Measurements from ENCODE around the gene SP4.

Gene SP4

DNA sequence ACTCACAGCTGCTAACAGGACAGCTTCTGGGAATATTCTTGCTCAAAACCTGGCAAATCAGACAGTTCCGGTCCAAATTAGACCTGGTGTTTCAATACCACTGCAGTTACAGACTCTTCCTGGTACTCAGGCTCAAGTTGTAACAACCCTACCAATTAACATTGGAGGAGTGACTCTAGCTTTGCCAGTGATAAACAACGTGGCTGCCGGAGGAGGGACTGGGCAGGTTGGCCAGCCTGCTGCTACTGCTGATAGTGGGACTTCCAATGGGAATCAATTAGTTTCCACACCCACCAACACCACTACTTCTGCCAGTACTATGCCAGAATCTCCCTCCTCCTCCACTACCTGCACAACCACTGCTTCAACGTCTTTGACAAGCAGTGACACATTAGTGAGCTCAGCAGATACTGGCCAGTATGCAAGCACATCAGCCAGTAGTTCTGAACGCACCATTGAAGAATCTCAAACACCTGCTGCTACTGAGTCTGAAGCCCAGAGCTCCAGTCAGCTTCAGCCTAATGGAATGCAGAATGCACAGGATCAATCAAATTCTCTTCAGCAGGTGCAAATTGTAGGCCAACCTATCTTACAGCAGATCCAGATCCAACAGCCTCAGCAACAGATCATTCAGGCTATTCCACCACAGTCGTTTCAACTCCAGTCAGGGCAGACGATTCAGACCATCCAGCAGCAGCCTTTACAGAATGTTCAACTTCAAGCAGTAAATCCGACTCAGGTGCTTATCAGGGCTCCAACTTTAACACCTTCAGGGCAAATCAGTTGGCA, 2.1 kb downstream of the SP4 start:
- H3K4me3 ChIP-seq (ENCODE audit: low read depth, low read length): no peak overlapping the region
- DNase-seq: no peak

GRCh38 chr7:21430575-21430954, 2.7 kb downstream of the SP4 start:
- Histone ChIP-seq H3K9me3 (no peaks in the 10 kb centered on the region), H3K4me3 (ENCODE audit: low read depth, low read length) (no peak overlapping the region), H3K27me3 (no peaks in the 10 kb centered on the region), H3K4me1 (peaks cover 4% of the 10 kb centered on the region), H3K36me3 (no peaks in the 10 kb centered on the region)
- no peak for TF ChIP-seq CTCF (IDR thresholded peaks at IDR 0.05; ENCODE audit: low read depth, low read length)
- DNase-seq: no peak

More for the DNA sequence above, 2.1 kb downstream of the SP4 start:
- Histone ChIP-seq H3K36me3 (no peaks in the 10 kb centered on the region), H3K4me1 (peaks cover 4% of the 10 kb centered on the region), H3K9me3 (no peaks in the 10 kb centered on the region), H3K27me3 (no peaks in the 10 kb centered on the region)
- no peak for TF ChIP-seq CTCF (IDR thresholded peaks at IDR 0.05; ENCODE audit: low read depth, low read length)

DNA sequence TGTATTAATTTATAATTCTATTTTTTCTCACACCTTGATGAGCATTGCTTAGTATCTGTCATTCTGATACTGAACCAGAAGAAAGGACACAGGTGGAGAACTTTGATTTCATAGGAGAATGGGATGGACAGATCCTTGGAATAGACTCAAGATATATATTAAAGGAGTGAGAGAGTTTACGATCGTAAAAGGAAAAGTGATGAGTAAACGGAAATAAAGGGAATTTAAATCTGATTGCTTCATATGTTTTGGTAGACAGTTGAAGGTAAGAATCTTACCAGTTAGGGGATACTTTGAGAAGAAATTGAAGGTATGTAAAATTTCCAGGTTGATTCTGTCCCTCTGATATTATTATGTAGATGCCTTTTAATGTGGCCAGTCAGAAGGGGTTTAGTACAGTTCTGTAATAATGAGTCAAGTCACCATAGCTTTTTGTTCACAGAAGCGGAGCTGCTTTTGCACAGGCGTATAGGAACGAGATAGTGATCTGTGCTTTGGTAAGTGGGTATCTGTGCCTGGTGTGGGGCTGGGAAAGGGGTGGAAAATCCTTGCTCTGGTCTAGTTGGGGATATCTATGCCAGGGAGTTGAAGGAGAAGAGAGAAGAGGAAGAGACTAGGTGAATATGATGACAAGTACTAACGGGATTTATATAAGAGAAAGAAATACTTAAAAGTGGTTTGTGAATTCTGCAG, 15.4 kb downstream of the SP4 start:
- Histone ChIP-seq H3K27me3 (no peaks in the 10 kb centered on the region), H3K9me3 (no peaks in the 10 kb centered on the region), H3K4me1 (no peaks in the 10 kb centered on the region), H3K4me3 (ENCODE audit: low read depth, low read length) (no peak overlapping the region), H3K36me3 (no peaks in the 10 kb centered on the region)
- peak; percentile 22 for DNase-seq
- TF ChIP-seq CTCF (IDR thresholded peaks at IDR 0.05; ENCODE audit: low read depth, low read length): no peak

DNA sequence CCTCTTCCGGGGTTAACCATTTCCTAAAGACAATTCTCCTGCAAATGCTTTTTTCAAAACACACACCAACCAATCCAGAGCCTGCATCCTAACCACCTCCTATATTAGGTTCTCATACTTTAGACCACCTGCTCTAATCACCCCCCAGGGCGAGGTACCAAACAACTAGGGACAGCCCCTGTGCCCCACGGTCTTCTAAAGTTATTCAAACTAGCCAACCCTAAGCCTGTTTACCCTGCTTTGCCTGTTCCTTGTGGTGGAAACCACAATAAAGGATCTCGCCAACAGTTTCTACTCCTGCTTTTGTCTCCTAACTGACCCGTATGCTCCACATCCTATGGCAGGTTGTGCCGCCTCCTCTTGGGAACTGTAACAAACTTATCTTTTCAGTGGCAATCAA, 21.1 kb downstream of the SP4 start:
- no peaks in the 10 kb centered on the region for H3K27me3 ChIP-seq
- H3K36me3 ChIP-seq: no peaks in the 10 kb centered on the region
- H3K4me3 ChIP-seq (ENCODE audit: low read depth, low read length): no peak overlapping the region
- DNase-seq: no peak
- H3K4me1 ChIP-seq: no peaks in the 10 kb centered on the region
- H3K9me3 ChIP-seq: 0 out of 2 replicates have a peak, but pooled peaks cover 2% of the 10 kb centered on the region
- no peak for TF ChIP-seq CTCF (IDR thresholded peaks at IDR 0.05; ENCODE audit: low read depth, low read length)

GRCh38 chr7:21450076-21450475, 22.2 kb downstream of the SP4 start:
- Histone ChIP-seq H3K36me3 (no peaks in the 10 kb centered on the region), H3K4me3 (ENCODE audit: low read depth, low read length) (no peak overlapping the region), H3K4me1 (no peaks in the 10 kb centered on the region), H3K27me3 (no peaks in the 10 kb centered on the region), H3K9me3 (0 out of 2 replicates have a peak, but pooled peaks cover 2% of the 10 kb centered on the region)
- no peak for DNase-seq
- TF ChIP-seq CTCF (IDR thresholded peaks at IDR 0.05; ENCODE audit: low read depth, low read length): no peak

DNA sequence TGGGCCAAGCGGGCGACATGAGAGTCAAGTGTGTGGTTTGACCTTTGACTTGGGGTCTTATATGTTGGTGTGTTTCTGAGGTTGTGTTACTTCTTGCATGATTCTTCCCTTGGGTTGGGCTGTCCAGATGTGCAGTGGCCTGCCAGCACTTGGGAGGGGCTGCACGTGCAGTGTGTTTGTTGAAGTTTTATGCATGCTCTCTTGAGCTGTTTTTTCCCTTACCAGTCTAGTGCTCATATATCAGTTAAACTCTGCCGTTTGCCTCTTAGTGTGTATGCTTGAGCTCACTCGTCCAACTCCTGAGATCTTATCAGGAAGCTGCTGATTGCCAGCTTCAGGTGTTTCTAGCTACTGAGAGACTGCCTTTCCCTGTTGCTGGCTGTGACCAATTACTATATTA, 23.1 kb downstream of the SP4 start:
- no peaks in the 10 kb centered on the region for H3K4me1 ChIP-seq
- H3K27me3 ChIP-seq: no peaks in the 10 kb centered on the region
- 0 out of 2 replicates have a peak, but pooled peaks cover 2% of the 10 kb centered on the region for H3K9me3 ChIP-seq
- DNase-seq: no peak
- H3K4me3 ChIP-seq (ENCODE audit: low read depth, low read length): no peak overlapping the region
- no peak for TF ChIP-seq CTCF (IDR thresholded peaks at IDR 0.05; ENCODE audit: low read depth, low read length)
- no peaks in the 10 kb centered on the region for H3K36me3 ChIP-seq

Measured in BE2C (cell line).